CD14-positive monocyte (primary cell): Measurements from ENCODE around the gene PARP12. TPM values are rescaled to one million over a fixed set of nuclear protein-coding genes. Genes with fewer than 3 reads are reported as not detected.

Experiments used
- DNase-seq, 3 donors: peaks; one replicate each; pipeline ENCODE4 v3.0.0-alpha.2; 2011 to 2022
- H2AFZ ChIP-seq: 2 replicates; pipeline ENCODE4 v1.6.0; 2012; ENCODE audit warnings: mild to moderate bottlenecking, low read depth, low read length, inconsistent platforms; ENCODE audit not compliant: insufficient read depth, poor library complexity, severe bottlenecking
- H3K27ac ChIP-seq, 2 donors: 1 replicate in 1 of 2; 2 replicates in 1 of 2; pipeline ENCODE4 v1.5.1; 2012 to 2013; ENCODE audit warnings: low read length in 2 of 2, control low read depth in 1 of 2, inconsistent platforms in 1 of 2, low read depth in 1 of 2, mild to moderate bottlenecking in 1 of 2
- H3K27me3 ChIP-seq, 2 donors: one replicate each; pipeline versions ENCODE4 v1.6.0 to v1.6.1; 2011 to 2013; ENCODE audit warnings: low read length in 2 of 2; ENCODE audit not compliant: control insufficient read depth in 2 of 2, insufficient read depth in 2 of 2
- H3K36me3 ChIP-seq, 2 donors: replicated peaks in 1 of 2; 1 replicate in 1 of 2; 2 replicates in 1 of 2; pipeline versions ENCODE4 v1.5.1 to v1.6.1; 2012 to 2013; ENCODE audit warnings: low read length in 2 of 2, control low read depth in 1 of 2, inconsistent platforms in 1 of 2, mild to moderate bottlenecking in 1 of 2; ENCODE audit not compliant: insufficient read depth in 2 of 2, control insufficient read depth in 1 of 2
- H3K4me1 ChIP-seq, 2 donors: 1 replicate in 1 of 2; 2 replicates in 1 of 2; pipeline versions ENCODE4 v1.5.1 to v1.6.1; 2012 to 2013; ENCODE audit warnings: low read length in 2 of 2, control low read depth in 1 of 2, inconsistent platforms in 1 of 2, mild to moderate bottlenecking in 1 of 2, moderate library complexity in 1 of 2; ENCODE audit not compliant: insufficient read depth in 2 of 2, control insufficient read depth in 1 of 2
- H3K4me2 ChIP-seq: replicated peaks from 2 replicates; pipeline ENCODE3; 2012; ENCODE audit warnings: low read length, moderate library complexity, mild to moderate bottlenecking; ENCODE audit not compliant: poor library complexity, severe bottlenecking; ENCODE audit errors: extremely low read depth
- H3K4me3 ChIP-seq, 3 experiments: fragments of 200-600 bp in 1 of 3; sonication (generic) in 1 of 3; replicated peaks in 1 of 3; 1 replicate in 2 of 3; 2 replicates in 1 of 3; pipeline ENCODE4 v1.5.1; 2011 to 2013; ENCODE audit warnings: low read length in 3 of 3, mild to moderate bottlenecking in 3 of 3, control low read depth in 2 of 3, low read depth in 2 of 3, inconsistent platforms in 1 of 3, moderate library complexity in 1 of 3
- H3K79me2 ChIP-seq: 2 replicates; pipeline ENCODE4 v1.6.0; 2012; ENCODE audit warnings: mild to moderate bottlenecking, control low read depth, inconsistent platforms, low read length, moderate library complexity; ENCODE audit not compliant: insufficient read depth
- H3K9ac ChIP-seq: 2 replicates; pipeline ENCODE4 v1.6.0; 2017; ENCODE audit warnings: low read length, mild to moderate bottlenecking; ENCODE audit not compliant: insufficient read depth, poor library complexity, severe bottlenecking
- H3K9me3 ChIP-seq, 2 donors: replicated peaks in 1 of 2; 1 replicate in 1 of 2; 2 replicates in 1 of 2; pipeline versions ENCODE4 v1.5.1 to v1.6.1; 2012 to 2013; ENCODE audit warnings: low read length in 2 of 2, control low read depth in 1 of 2; ENCODE audit not compliant: control insufficient read depth in 1 of 2, insufficient read depth in 1 of 2
- H4K20me1 ChIP-seq: 2 replicates; pipeline ENCODE4 v1.6.0; 2012; ENCODE audit warnings: mild to moderate bottlenecking, low read length, control low read depth, moderate library complexity; ENCODE audit not compliant: insufficient read depth
- H3K27ac Mint-ChIP-seq, 7 donors: one replicate each; pipeline ENCODE4 v1.8.0; 2020; ENCODE audit warnings: mild to moderate bottlenecking in 7 of 7, mixed read lengths in 7 of 7, moderate library complexity in 6 of 7, inconsistent platforms in 2 of 7
- H3K27me3 Mint-ChIP-seq, 3 donors: one replicate each; pipeline ENCODE4 v1.8.0; 2021 to 2022; ENCODE audit warnings: low read depth in 3 of 3, mild to moderate bottlenecking in 3 of 3, mixed read lengths in 3 of 3, moderate library complexity in 3 of 3, inconsistent platforms in 1 of 3
- H3K36me3 Mint-ChIP-seq, 2 donors: one replicate each; pipeline ENCODE4 v1.8.0; 2020; ENCODE audit warnings: mixed read lengths in 2 of 2, inconsistent platforms in 1 of 2, mild to moderate bottlenecking in 1 of 2
- H3K4me1 Mint-ChIP-seq: one replicate; pipeline ENCODE4 v1.8.0; 2020; ENCODE audit warnings: mild to moderate bottlenecking, mixed read lengths
- H3K4me3 Mint-ChIP-seq, 2 donors: one replicate each; pipeline ENCODE4 v1.8.0; 2020; ENCODE audit warnings: mild to moderate bottlenecking in 2 of 2, mixed read lengths in 2 of 2, moderate library complexity in 1 of 2
- H3K9me3 Mint-ChIP-seq, 7 donors: one replicate each; pipeline ENCODE4 v1.8.0; 2020 to 2022; ENCODE audit warnings: mixed read lengths in 7 of 7, mild to moderate bottlenecking in 6 of 7, moderate library complexity in 6 of 7, inconsistent platforms in 2 of 7
- CTCF ChIP-seq: fragments of 200-600 bp; IDR thresholded peaks from one replicate; pipeline ENCODE4 v1.8.0; 2022; ENCODE audit warnings: antibody characterized with exemption, mild to moderate bottlenecking
- WGBS: methylation state at CpG from one replicate; pipeline ENCODE4 v1.1.5; 2013; ENCODE audit warnings: missing lambda C conversion rate; ENCODE audit not compliant: insufficient coverage; 5-methylcytosine and 5-hydroxymethylcytosine counted together
- intact Hi-C, 2 donors: fragments of 100-400 bp; cut with micrococcal nuclease; formaldehyde crosslinking; loops; one replicate each; pipeline versions ENCODE4 v1.15.0 to v1.15.1; 2023
- polyA plus RNA-seq, 3 donors: library from polyadenylated mRNA; depleted of rRNA in 1 of 3; unstranded in 2 of 3; stranded (reverse) in 1 of 3; fragments of 300-500 nt in 2 of 3; fragments of >200 nt in 1 of 3; fragmentation: Illumina TruSeq in 2 of 3; gene quantifications; 1 replicate in 2 of 3; 2 replicates in 1 of 3; pipeline ENCODE4 v1.2.3, GENCODE V29; 2012 to 2021

The PARP12 gene
- polyA plus RNA-seq, 3 donors, result 16.7 to 116 (median 37.8) TPM

GRCh38 chr7:140060243-140060630 lies 2.5 kb downstream of the PARP12 start:
- WGBS, result 83% methylated on average over 1 of the region's 3 CpGs
- H3K36me3 Mint-ChIP-seq, result peaks cover 45 to 47% of the 10 kb centered on the region in 2 donors
- peaks cover 1 to 8% (median 7%) of the 10 kb centered on the region in 3 donors for H3K27me3 Mint-ChIP-seq
- Histone ChIP-seq H3K9ac (no peak overlapping the region), H3K36me3 (peaks cover 26 to 28% of the 10 kb centered on the region in 2 donors), H3K9me3 (no peaks in the 10 kb centered on the region), H3K4me3 (peak overlapping the region in 1 of 3 experiments; percentile 89), H4K20me1 (peaks cover 64% of the 10 kb centered on the region), H3K27ac (no peak overlapping the region), H3K4me1 (peaks cover 23 to 45% of the 10 kb centered on the region in 2 donors), H3K79me2 (peaks cover 49% of the 10 kb centered on the region), H3K27me3 (no peaks in the 10 kb centered on the region), H3K4me2 (peak overlapping the region; percentile 91), H2AFZ (no peak overlapping the region)
- peak overlapping the region in 2 of 7 donors; percentile 66 to 88 for H3K27ac Mint-ChIP-seq
- H3K4me3 Mint-ChIP-seq, result peak overlapping the region; percentile 90 to 96
- H3K4me1 Mint-ChIP-seq, result peaks cover 48% of the 10 kb centered on the region
- no peak for DNase-seq
- TF ChIP-seq CTCF, result no peak
- intact Hi-C loops, result loop anchor here in 1 of 2 donors (10.0 kb wide), 1 partner anchor 865 kb away; the partner anchor contains the start of gene BRAF
- H3K9me3 Mint-ChIP-seq, result peaks cover 0 to 6% (median 0%) of the 10 kb centered on the region in 7 donors

- DNase-seq, result no peak
- intact Hi-C loops, result loop anchor here in 1 of 2 donors (10.0 kb wide), 1 partner anchor 865 kb away; the partner anchor contains the start of gene BRAF
- no peak overlapping the region for H3K4me2 ChIP-seq
- Mint-ChIP-seq H3K27ac (peak overlapping the region in 2 of 7 donors; percentile 26 to 66), H3K9me3 (peaks cover 0 to 6% (median 0%) of the 10 kb centered on the region in 7 donors), H3K36me3 (peaks cover 50 to 52% of the 10 kb centered on the region in 2 donors), H3K4me1 (peaks cover 53% of the 10 kb centered on the region), H3K27me3 (peaks cover 1 to 7% (median 6%) of the 10 kb centered on the region in 3 donors), H3K4me3 (peak overlapping the region; percentile 18 to 96)
- peaks cover 27 to 35% of the 10 kb centered on the region in 2 donors for H3K36me3 ChIP-seq
- no peak overlapping the region for H3K27ac ChIP-seq
- H3K9ac ChIP-seq, result no peak overlapping the region
- H4K20me1 ChIP-seq, result peaks cover 71% of the 10 kb centered on the region
- no peak overlapping the region for H2AFZ ChIP-seq
- peaks cover 23 to 46% of the 10 kb centered on the region in 2 donors for H3K4me1 ChIP-seq
- no peaks in the 10 kb centered on the region for H3K27me3 ChIP-seq
- H3K4me3 ChIP-seq, result no peak overlapping the region
- no peaks in the 10 kb centered on the region for H3K9me3 ChIP-seq
- TF ChIP-seq CTCF, result no peak
- WGBS, result 88% methylated on average over 10 of the region's 12 CpGs
- H3K79me2 ChIP-seq, result peaks cover 49% of the 10 kb centered on the region
Observed at GRCh38 chr7:140059273-140060242, 3.2 kb downstream of the PARP12 start.
